ENCODE data around the gene NAT8. TPM values are rescaled to one million over a fixed set of nuclear protein-coding genes. Genes with fewer than 3 reads are reported as not detected.
"Not testable (repeated sequence)": the region's sequence is repeated elsewhere in the genome, so short reads cannot be mapped to it uniquely, and the experiment has no call there.

Gene NAT8
- total RNA-seq, 1 donor from 2014 or later = not detected

- H3K4me3 Mint-ChIP-seq (ENCODE audit: low read depth); H3K27ac Mint-ChIP-seq; H3K4me1 Mint-ChIP-seq (ENCODE audit: low read depth); intact Hi-C loops (cut with micrococcal nuclease); H3K27me3 Mint-ChIP-seq (ENCODE audit: low read depth); DNase-seq (ENCODE audit: low spot score); H3K9me3 Mint-ChIP-seq; H3K36me3 Mint-ChIP-seq (ENCODE audit: low read depth): not testable (repeated sequence)
Observed at GRCh38 chr2:73624625-73625024, 17.6 kb downstream of the NAT8 start.

GRCh38 chr2:73624036-73624435 lies 18.2 kb downstream of the NAT8 start:
- H3K36me3 Mint-ChIP-seq (ENCODE audit: low read depth); intact Hi-C loops (cut with micrococcal nuclease); DNase-seq (ENCODE audit: low spot score); H3K27me3 Mint-ChIP-seq (ENCODE audit: low read depth); H3K4me3 Mint-ChIP-seq (ENCODE audit: low read depth); H3K9me3 Mint-ChIP-seq; H3K4me1 Mint-ChIP-seq (ENCODE audit: low read depth); H3K27ac Mint-ChIP-seq: not testable (repeated sequence)

- H3K4me1 Mint-ChIP-seq (ENCODE audit: low read depth); H3K4me3 Mint-ChIP-seq (ENCODE audit: low read depth); DNase-seq (ENCODE audit: low spot score); H3K27me3 Mint-ChIP-seq (ENCODE audit: low read depth); H3K27ac Mint-ChIP-seq; H3K36me3 Mint-ChIP-seq (ENCODE audit: low read depth); intact Hi-C loops (cut with micrococcal nuclease); H3K9me3 Mint-ChIP-seq: not testable (repeated sequence)
Observed at GRCh38 chr2:73619925-73620324, 22.3 kb downstream of the NAT8 start.

GRCh38 chr2:73614997-73615396 lies 27.2 kb downstream of the NAT8 start:
- no peak for DNase-seq (ENCODE audit: low spot score)
- peaks cover 12% of the 10 kb centered on the region for H3K4me1 Mint-ChIP-seq (ENCODE audit: low read depth)

GRCh38 chr2:73614105-73614504 lies 28.1 kb downstream of the NAT8 start:
- Mint-ChIP-seq H3K27me3 (ENCODE audit: low read depth) (peaks cover 4% of the 10 kb centered on the region), H3K36me3 (ENCODE audit: low read depth) (no peaks in the 10 kb centered on the region), H3K4me1 (ENCODE audit: low read depth) (peaks cover 14% of the 10 kb centered on the region), H3K9me3 (no peaks in the 10 kb centered on the region), H3K4me3 (ENCODE audit: low read depth) (no peak overlapping the region), H3K27ac (no peak overlapping the region)
- no peak for DNase-seq (ENCODE audit: low spot score)
- intact Hi-C loops (cut with micrococcal nuclease) = no loop called here

More at GRCh38 chr2:73614997-73615396, 27.2 kb downstream of the NAT8 start:
- Mint-ChIP-seq H3K4me3 (ENCODE audit: low read depth) (no peak overlapping the region), H3K9me3 (no peaks in the 10 kb centered on the region), H3K27ac (no peak overlapping the region), H3K36me3 (ENCODE audit: low read depth) (no peaks in the 10 kb centered on the region), H3K27me3 (ENCODE audit: low read depth) (peaks cover 4% of the 10 kb centered on the region)
- intact Hi-C loops (cut with micrococcal nuclease) = no loop called here

GRCh38 chr2:73611867-73612266 lies 30.4 kb downstream of the NAT8 start:
- intact Hi-C loops (cut with micrococcal nuclease) = no loop called here
- Mint-ChIP-seq H3K4me1 (ENCODE audit: low read depth) (peaks cover 14% of the 10 kb centered on the region), H3K4me3 (ENCODE audit: low read depth) (no peak overlapping the region), H3K36me3 (ENCODE audit: low read depth) (no peaks in the 10 kb centered on the region), H3K27ac (no peak overlapping the region), H3K27me3 (ENCODE audit: low read depth) (peaks cover 4% of the 10 kb centered on the region), H3K9me3 (no peaks in the 10 kb centered on the region)
- DNase-seq (ENCODE audit: low spot score) = no peak

GRCh38 chr2:73611193-73611592 lies 31.0 kb downstream of the NAT8 start:
- peaks cover 14% of the 10 kb centered on the region for H3K4me1 Mint-ChIP-seq (ENCODE audit: low read depth)
- no peak for DNase-seq (ENCODE audit: low spot score)
- peaks cover 4% of the 10 kb centered on the region for H3K27me3 Mint-ChIP-seq (ENCODE audit: low read depth)
- no peak overlapping the region for H3K27ac Mint-ChIP-seq
- no peaks in the 10 kb centered on the region for H3K9me3 Mint-ChIP-seq
- no peaks in the 10 kb centered on the region for H3K36me3 Mint-ChIP-seq (ENCODE audit: low read depth)
- intact Hi-C loops (cut with micrococcal nuclease) = no loop called here
- H3K4me3 Mint-ChIP-seq (ENCODE audit: low read depth) = no peak overlapping the region

- H3K4me1 Mint-ChIP-seq (ENCODE audit: low read depth) = peaks cover 14% of the 10 kb centered on the region
- H3K9me3 Mint-ChIP-seq = no peaks in the 10 kb centered on the region
- no peak overlapping the region for H3K27ac Mint-ChIP-seq
Observed at GRCh38 chr2:73610111-73610510, 32.1 kb downstream of the NAT8 start.

GRCh38 chr2:73604589-73604988 lies 37.6 kb downstream of the NAT8 start:
- H3K36me3 Mint-ChIP-seq (ENCODE audit: low read depth); H3K9me3 Mint-ChIP-seq; H3K27ac Mint-ChIP-seq; DNase-seq (ENCODE audit: low spot score); H3K27me3 Mint-ChIP-seq (ENCODE audit: low read depth); H3K4me3 Mint-ChIP-seq (ENCODE audit: low read depth); H3K4me1 Mint-ChIP-seq (ENCODE audit: low read depth); intact Hi-C loops (cut with micrococcal nuclease): not testable (repeated sequence)

More at GRCh38 chr2:73610111-73610510, 32.1 kb downstream of the NAT8 start:
- intact Hi-C loops (cut with micrococcal nuclease) = no loop called here
- H3K27me3 Mint-ChIP-seq (ENCODE audit: low read depth) = no peaks in the 10 kb centered on the region
- H3K4me3 Mint-ChIP-seq (ENCODE audit: low read depth) = no peak overlapping the region
- DNase-seq (ENCODE audit: low spot score) = no peak
- no peaks in the 10 kb centered on the region for H3K36me3 Mint-ChIP-seq (ENCODE audit: low read depth)

GRCh38 chr2:73603099-73603588 lies 39.1 kb downstream of the NAT8 start:
- DNase-seq (ENCODE audit: low spot score); H3K27me3 Mint-ChIP-seq (ENCODE audit: low read depth); H3K4me3 Mint-ChIP-seq (ENCODE audit: low read depth); H3K36me3 Mint-ChIP-seq (ENCODE audit: low read depth); intact Hi-C loops (cut with micrococcal nuclease); H3K4me1 Mint-ChIP-seq (ENCODE audit: low read depth); H3K9me3 Mint-ChIP-seq: not testable (repeated sequence)
- H3K27ac Mint-ChIP-seq = peak overlapping the region; percentile 21

- H3K27ac Mint-ChIP-seq = no peak overlapping the region
- intact Hi-C loops (cut with micrococcal nuclease) = no loop called here
- no peak overlapping the region for H3K4me3 Mint-ChIP-seq (ENCODE audit: low read depth)
- no peak for DNase-seq (ENCODE audit: low spot score)
- peaks cover 3% of the 10 kb centered on the region for H3K36me3 Mint-ChIP-seq (ENCODE audit: low read depth)
- no peaks in the 10 kb centered on the region for H3K9me3 Mint-ChIP-seq
- H3K27me3 Mint-ChIP-seq (ENCODE audit: low read depth) = no peaks in the 10 kb centered on the region
- H3K4me1 Mint-ChIP-seq (ENCODE audit: low read depth) = peaks cover 5% of the 10 kb centered on the region
Observed at GRCh38 chr2:73601780-73602179, 40.4 kb downstream of the NAT8 start.

GRCh38 chr2:73594251-73594650 lies 48.0 kb downstream of the NAT8 start:
- Mint-ChIP-seq H3K27me3 (ENCODE audit: low read depth) (no peaks in the 10 kb centered on the region), H3K4me3 (ENCODE audit: low read depth) (no peak overlapping the region), H3K27ac (no peak overlapping the region), H3K9me3 (no peaks in the 10 kb centered on the region), H3K4me1 (ENCODE audit: low read depth) (no peaks in the 10 kb centered on the region), H3K36me3 (ENCODE audit: low read depth) (no peaks in the 10 kb centered on the region)
- intact Hi-C loops (cut with micrococcal nuclease) = no loop called here
- DNase-seq (ENCODE audit: low spot score) = no peak

- Mint-ChIP-seq H3K4me1 (ENCODE audit: low read depth) (no peaks in the 10 kb centered on the region), H3K4me3 (ENCODE audit: low read depth) (no peak overlapping the region), H3K9me3 (no peaks in the 10 kb centered on the region), H3K27me3 (ENCODE audit: low read depth) (no peaks in the 10 kb centered on the region), H3K27ac (no peak overlapping the region), H3K36me3 (ENCODE audit: low read depth) (no peaks in the 10 kb centered on the region)
- no peak for DNase-seq (ENCODE audit: low spot score)
- intact Hi-C loops (cut with micrococcal nuclease) = no loop called here
Observed at GRCh38 chr2:73593680-73594079, 48.5 kb downstream of the NAT8 start.
